ENCODE results near the gene BEAN1. TPM values are rescaled to one million over a fixed set of nuclear protein-coding genes. Genes with fewer than 3 reads are reported as not detected.

Gene BEAN1
- total and polyA plus RNA-seq, 9 of the 15 experiments (the other 6 are each of a cell fraction or from before 2014, with no cell fraction given), result not detected

GRCh38 chr16:66406534-66407221 is 20.4 kb upstream of the BEAN1 start (continued):
- TF ChIP-seq SIX5 (IDR thresholded peaks at IDR 0.05; ENCODE audit: borderline replicate concordance in 1 of 2, insufficient read depth in 1 of 2, low read depth in 1 of 2, low read length in 2 of 2) (no peak), E2F3 (CRISPR knock-in tag; IDR thresholded peaks at IDR 0.05) (no peak), ZNF764 (CRISPR knock-in tag; IDR thresholded peaks at IDR 0.05; ENCODE audit: low read depth) (no peak), BRF1 (IDR thresholded peaks at IDR 0.05; ENCODE audit: borderline replicate concordance, extremely low read depth, insufficient read length) (no peak), MEF2A (IDR thresholded peaks at IDR 0.05; ENCODE audit: control insufficient read depth, low read depth, low read length) (no peak), ELF1 (tag; IDR thresholded peaks at IDR 0.05) (no peak), ZNF354B (CRISPR knock-in tag; IDR thresholded peaks at IDR 0.05) (no peak), ZNF586 (CRISPR knock-in tag; conservative IDR thresholded peaks at IDR 0.05) (no peak), FOXK1 (CRISPR knock-in tag; IDR thresholded peaks at IDR 0.05; ENCODE audit: borderline replicate concordance) (no peak), PTRF (tag; IDR thresholded peaks at IDR 0.05) (no peak), SMC3 (conservative IDR thresholded peaks at IDR 0.05; ENCODE audit: insufficient read depth, low read depth, low read length) (peak; percentile 89), ZFPM2 (CRISPR knock-in tag; IDR thresholded peaks at IDR 0.05) (no peak), PHB2 (IDR thresholded peaks at IDR 0.05; ENCODE audit: low read depth) (no peak), STAT5B (CRISPR knock-in tag; IDR thresholded peaks at IDR 0.05) (no peak), PHF21A (IDR thresholded peaks at IDR 0.05; ENCODE audit: borderline replicate concordance, low read depth) (no peak), SOX6 (IDR thresholded peaks at IDR 0.05) (no peak), ZNF143 (CRISPR knock-in tag; IDR thresholded peaks at IDR 0.05) (no peak), SIN3A (IDR thresholded peaks at IDR 0.05; ENCODE audit: borderline replicate concordance in 2 of 2, control insufficient read depth in 1 of 2, low read depth in 2 of 2, low read length in 2 of 2) (no peak), ARID2 (IDR thresholded peaks at IDR 0.05) (peak; percentile 44; the same call in 1 of the 2 replicates)
- TF ChIP-seq, protein P1, sequence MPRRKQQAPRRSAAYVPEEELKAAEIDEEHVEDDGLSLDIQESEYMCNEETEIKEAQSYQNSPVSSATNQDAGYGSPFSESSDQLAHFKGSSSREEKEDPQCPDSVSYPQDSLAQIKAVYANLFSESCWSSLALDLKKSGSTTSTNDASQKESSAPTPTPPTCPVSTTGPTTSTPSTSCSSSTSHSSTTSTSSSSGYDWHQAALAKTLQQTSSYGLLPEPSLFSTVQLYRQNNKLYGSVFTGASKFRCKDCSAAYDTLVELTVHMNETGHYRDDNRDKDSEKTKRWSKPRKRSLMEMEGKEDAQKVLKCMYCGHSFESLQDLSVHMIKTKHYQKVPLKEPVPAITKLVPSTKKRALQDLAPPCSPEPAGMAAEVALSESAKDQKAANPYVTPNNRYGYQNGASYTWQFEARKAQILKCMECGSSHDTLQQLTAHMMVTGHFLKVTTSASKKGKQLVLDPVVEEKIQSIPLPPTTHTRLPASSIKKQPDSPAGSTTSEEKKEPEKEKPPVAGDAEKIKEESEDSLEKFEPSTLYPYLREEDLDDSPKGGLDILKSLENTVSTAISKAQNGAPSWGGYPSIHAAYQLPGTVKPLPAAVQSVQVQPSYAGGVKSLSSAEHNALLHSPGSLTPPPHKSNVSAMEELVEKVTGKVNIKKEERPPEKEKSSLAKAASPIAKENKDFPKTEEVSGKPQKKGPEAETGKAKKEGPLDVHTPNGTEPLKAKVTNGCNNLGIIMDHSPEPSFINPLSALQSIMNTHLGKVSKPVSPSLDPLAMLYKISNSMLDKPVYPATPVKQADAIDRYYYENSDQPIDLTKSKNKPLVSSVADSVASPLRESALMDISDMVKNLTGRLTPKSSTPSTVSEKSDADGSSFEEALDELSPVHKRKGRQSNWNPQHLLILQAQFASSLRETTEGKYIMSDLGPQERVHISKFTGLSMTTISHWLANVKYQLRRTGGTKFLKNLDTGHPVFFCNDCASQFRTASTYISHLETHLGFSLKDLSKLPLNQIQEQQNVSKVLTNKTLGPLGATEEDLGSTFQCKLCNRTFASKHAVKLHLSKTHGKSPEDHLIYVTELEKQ (CRISPR knock-in tag; IDR thresholded peaks at IDR 0.05), result no peak

Data from K562 (cell line).